Right renal cortex interstitium (tissue), 3 donors: ENCODE data around the gene CTNNB1. TPM values are rescaled to one million over a fixed set of nuclear protein-coding genes. Genes with fewer than 3 reads are reported as not detected.

ENCODE experiments used
- DNase-seq, 3 donors: peaks; one replicate each; pipeline ENCODE4 v3.0.0-alpha.2; 2013; ENCODE audit warnings: low read depth in 3 of 3, low spot score in 2 of 3
- polyA plus RNA-seq, 3 donors: library from polyadenylated mRNA; unstranded; fragments of 120-200 nt; gene quantifications; one replicate each; pipeline ENCODE4 v1.2.1, GENCODE V29; 2013; ENCODE audit not compliant: insufficient read length in 3 of 3

Gene CTNNB1
- polyA plus RNA-seq, 3 donors = 514 to 525 (median 522) TPM

DNA sequence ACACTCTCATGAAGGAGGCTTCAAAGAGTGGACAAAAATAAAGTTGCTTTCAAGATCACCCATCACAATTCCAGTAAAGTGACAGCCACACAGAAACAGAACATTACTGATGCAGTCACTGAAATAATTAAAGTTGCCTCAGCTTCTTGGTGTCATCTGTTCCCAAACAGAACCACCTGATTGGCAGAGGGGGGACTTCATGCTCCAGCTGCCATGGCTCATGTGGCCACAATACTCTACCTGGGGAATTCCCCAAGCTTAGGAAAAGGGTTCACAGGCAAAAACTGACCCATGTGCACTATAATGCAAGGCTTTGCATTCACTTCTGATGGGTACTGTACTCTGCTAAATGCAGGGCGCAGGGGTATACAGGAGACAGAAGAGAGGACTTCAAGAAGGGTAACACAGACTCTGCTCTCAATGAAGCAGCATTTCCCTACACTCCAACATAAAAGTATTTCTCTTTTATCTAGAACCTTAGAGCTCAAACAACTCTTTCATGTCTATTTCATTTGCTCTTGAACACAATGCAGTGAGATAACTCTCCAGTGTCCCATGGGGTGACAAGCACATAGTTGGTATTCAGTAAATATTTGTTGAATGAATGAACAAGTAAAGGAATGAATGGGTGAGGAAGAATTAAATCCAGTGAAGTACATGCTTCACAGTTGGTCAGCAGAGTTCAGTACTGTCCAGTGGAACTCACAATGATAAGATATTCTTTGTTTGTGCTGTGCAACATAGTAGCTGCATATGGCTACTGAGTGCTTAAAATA, 8.6 kb upstream of the CTNNB1 start:
- no peak for DNase-seq

DNA sequence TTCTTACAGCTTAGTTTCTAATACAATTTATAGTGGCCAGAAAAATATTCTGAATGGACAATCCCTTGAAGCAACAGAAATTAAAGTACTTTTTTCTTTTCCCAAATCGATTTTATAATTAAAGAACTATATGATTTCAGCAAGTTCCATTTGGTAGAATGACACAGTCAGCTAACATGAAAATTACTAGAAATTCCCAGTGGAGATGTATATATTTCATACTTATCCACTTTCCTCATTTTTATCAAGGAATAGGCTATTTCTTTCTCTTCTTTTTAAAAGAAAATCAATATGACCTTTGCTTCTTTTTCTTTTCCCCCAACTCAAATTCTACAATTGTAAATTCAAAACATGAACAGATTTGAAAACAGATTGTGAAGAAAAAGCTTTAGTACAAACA, 6.4 kb upstream of the CTNNB1 start:
- DNase-seq = no peak

DNA sequence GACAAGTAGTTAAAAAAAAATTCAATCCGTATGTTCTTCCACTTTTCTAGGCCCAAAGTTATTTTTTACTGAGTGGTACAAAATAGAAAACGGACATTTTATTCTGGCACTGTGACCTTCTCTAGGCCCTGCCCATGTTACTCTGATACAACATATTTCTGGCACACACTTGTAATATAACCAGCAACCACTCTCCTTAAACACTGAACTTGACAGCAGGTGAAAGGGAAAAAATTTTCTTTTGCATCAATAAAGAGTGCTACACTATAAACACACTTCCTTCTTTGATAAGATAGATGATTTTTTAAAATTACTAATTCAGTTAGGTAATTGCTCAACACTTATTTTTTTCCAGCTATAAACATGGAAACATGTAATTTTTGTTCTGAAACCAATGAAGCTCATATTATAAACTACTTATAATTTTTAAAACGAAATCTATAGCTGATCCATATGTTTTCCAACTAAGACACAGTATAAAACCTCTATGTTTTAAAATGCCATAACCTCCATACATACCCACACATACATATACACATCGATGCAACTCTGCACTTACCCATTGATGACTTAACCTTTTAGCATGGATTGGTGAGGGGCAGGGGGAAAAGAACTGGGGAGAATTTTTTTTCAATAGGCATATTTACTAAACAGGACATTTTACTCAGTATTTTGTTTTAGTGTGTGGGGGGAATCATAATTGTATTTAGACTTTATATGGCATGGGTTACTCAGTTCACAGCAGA, 5.3 kb upstream of the CTNNB1 start:
- no peak for DNase-seq

DNA sequence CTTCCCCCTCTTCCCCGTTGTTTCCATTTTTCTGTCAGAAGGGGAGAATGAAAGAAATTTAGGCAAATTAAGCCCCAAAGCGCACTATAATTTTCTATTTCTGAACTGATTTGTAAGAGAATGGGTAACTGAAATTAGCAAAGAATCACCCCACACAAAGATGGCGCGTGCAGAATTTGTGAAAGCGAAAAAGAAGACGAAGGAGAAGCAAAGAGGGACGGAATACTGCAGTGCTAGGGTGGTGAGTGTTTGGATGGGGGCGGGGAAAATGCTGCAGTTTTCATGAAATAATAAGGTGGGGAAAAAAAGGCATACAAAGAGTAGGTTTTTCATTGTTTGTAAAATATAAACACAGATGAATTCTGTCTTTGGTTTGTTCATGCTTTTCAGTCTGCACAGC, 4.6 kb upstream of the CTNNB1 start:
- DNase-seq = no peak

DNA sequence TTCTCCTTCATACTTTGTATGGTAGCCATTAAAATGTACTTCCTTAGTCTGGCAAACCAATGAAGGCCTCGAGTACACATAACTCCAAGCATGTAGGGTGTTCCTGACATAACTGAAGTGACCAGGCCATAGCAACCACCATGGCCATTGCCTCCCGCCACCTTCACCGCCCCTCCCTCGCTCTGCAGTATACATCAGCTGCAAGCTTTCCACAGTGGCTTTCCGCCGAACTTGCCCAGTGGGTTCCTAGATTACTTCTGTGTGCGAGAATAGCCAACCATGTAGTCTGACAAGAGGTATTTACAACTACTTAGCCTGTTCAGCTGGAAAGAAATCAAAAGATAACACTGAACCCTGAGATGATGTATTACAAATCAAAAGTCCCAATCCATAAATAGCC, 3.4 kb upstream of the CTNNB1 start:
- DNase-seq = no peak

DNA sequence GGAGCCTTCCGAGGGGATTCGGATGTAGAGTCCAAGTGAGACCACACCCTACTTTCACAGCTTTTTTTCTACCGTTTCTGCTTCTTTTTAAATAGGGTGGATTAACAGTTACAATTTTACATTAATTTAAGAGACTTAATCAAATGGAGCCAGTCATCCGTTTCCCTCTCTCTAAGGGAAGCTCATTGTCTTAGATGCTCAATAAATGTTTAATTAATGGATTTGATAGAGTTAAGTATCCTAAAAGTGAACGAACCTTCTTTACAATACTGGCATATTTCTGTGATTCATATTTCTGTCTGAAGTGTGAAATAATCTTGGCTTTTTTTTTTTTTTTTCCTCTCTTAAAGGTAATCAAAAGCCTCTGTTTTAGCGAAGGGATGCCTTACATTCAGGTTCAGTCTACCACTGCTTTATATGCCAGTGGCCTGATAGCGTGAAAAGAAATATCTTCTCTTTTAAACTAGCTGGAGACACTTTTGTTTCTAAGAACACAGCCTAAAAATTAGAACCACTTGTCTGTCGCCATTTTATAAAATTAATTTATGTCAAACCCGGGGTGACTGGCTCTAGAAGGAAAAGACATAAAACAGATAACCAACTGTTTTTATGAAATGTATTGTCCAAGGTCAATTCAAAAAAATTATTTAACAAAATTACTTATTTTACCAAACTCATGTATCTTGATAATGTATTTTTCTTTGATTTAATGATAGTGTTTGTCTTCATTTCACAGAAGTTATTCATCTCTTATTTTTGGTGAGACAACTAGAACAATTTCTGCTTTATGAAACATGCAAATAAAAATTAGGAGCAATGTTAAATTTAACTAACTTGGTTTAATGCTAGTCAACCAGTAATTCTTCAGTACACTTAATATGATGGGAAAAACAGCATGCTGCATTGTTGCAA, 2.5 kb upstream of the CTNNB1 start:
- DNase-seq = no peak

DNA sequence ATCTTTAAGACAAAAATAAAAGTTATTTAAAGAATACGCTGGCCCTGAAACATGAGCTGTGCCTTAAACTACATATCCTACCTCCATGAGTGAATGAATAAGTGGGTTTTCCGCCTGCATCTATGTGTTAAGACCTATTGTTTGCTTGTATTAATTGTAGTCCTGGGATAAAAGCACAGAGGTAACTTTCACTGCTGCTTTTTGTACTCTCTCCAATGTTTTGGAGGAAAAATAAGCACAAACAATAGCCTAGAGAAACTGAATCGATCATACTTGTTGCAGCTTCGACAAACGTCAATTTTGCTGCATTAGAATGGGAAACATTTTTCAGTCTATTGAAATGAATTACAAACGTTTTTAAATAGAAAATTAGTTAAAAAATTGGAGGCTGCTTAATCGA, 1.3 kb upstream of the CTNNB1 start:
- DNase-seq = no peak

DNA sequence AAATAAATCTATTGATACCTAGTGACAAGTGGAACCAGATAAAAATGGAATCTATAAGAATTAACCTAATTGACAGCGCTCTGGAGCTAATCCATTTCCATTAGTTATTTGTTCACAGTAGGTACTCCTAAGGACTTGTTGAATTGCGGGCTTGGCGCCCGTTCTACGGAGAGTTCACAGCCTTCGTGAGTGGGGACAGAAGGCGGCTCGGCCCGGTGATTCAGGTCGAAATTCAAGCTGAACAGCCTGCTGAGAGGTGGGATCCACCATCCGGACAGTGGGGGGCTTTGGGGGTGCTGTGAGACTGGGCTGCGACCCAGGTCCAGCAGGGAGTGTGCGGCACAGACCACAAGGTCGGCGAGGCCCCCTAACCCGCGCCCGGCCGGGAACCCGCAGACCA, 779 bp upstream of the CTNNB1 start:
- DNase-seq = no peak

DNA sequence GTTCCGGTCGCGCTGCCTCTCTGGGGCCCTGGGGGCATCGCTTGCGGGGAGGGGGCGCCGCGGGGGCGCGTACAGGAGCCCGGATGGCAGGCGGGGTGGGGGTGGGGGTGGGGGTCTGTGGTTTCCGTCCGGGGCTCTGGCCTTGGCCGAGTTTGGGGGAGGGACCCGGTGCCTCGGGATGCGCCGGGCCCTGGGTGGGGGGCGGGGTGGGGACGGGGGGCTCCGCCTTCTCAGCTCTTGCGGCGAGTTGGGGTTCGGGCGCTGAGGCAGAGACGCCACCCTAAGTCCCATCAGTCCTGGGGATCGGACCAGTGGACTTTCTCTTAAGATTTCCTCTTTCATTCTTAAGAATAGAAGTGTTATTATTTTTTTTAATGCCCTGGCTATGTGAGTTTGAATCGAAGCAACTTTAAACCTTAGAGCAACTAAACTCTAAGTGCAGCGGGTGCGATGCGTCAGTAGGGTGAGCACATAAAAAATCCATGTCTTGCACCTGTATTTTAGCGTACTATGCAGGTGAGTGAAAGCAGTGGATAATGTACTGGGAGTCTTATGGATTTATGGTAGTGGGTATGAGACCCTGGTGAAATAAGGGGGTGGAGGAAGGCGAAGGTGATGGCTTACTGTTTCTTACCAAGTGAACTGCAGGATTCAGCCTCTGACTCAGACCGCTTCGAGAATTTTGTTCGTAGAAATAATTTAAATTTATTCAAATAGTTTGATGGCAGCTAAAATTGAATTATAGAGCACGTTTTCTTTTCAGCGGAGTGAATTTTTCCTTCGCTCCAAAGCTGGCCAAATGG, 762 bp downstream of the CTNNB1 start:
- DNase-seq = no peak

DNA sequence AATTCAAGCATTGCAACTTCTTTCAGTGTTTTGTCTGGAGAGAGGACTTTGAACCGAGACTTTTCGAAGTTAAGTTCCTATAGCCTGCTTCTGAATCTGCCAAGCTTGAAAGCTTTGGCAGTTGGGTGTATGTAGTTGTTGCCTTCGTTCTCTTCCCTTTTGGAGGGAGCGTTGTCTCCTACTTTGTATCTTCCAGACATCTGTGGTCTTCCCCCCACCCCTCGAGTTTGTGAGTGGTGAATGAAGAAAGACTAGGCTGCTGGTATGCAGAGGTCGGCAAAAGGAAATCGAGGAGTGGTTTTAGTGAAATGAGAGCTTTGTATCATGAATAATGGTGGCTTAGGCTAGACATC, 1.3 kb downstream of the CTNNB1 start:
- no peak for DNase-seq

DNA sequence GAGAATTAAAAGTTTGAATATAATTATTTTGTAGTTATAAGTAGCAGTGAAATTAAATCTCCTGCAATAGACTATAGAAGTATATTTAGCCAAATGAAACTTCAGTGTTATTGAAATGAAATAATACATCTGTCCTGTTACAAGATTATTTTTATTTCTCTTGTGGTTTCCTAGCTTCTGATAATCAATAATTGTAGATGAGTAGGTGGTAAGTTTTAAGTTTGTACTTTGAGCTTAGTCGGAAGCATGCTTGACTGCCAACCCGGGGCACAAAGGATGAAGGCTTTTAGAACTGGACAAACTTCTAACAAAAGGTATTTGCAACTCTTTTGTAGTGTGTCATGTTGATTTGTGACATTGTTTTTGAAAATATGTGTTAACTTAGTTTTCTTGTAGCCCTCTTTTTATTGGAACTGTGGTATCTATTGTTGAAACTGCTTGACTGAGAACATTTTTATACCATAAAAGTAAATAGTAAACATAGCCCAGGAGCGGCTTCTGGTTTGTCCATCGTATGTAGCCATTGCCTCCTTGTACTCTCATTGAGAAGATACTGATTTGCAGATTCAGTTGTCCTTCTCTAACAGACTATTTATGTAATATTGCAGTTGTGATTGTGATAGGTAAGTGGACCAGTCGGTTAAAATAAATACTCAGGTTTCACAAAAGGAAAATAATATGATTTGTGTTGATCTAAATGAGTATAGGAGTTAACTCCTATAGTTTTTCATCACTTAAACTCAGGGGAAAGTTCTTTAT, 2.9 kb downstream of the CTNNB1 start:
- DNase-seq = no peak

DNA sequence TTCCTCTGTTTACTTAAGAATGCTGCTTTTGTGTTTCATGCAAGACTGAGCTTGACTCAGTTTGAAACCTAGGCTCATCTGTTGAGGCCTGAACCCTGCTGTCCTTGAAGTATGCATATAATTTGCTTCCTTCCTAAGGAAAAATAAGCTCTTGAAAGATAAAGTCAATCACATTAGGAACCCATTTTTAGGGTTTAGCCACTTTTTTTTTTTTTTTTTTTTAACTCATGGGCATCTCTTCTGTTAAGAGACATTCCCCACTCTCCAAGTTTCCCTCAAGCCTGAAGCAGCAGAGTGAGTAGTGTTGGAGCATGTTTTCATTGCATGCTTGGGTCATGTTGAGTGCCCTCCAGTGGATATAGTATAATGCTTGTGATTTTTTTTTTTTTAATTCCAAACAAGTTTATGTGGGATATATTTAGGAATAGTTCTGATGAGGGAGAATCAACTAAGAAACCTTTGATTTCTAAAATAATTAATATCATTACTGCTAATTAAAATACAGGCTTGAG, 3.6 kb downstream of the CTNNB1 start:
- no peak for DNase-seq

DNA sequence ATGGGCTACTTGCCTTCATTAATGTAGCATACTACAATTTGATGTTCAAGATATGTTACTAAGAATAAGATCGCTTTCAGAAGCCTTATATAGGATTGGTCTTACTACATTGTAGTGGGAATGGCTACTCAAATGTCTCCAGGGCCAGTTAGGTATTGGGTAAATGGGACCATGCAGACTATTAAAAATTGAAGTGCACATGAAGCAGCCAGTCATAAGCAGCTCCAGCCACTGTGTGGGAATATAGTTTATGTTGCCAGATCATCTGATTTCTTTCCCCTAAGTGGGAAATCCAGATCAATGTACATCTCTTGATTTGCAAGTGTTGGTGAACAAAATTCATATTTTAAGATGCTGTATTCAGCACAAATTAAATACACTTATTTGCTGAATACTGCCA, 5.1 kb downstream of the CTNNB1 start:
- DNase-seq = no peak

DNA sequence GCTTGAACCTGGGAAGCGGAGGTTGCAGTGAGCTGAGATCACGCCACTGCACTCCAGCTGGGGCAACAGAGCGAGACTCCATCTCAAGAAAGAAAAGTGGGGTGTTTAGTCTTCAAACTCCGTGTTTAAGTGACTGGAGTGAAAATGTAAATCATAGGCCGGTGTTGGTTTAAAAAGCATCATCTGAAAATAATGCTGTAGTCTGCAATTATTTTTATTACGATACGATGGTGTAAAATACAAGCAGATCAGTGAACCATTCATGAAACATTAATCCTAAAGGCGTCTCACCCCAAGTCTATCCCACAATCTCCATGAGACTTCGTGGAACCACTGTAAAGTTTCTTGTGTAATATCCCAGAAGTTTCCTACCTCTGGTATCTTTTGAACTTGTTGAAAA, 6.3 kb downstream of the CTNNB1 start:
- no peak for DNase-seq

DNA sequence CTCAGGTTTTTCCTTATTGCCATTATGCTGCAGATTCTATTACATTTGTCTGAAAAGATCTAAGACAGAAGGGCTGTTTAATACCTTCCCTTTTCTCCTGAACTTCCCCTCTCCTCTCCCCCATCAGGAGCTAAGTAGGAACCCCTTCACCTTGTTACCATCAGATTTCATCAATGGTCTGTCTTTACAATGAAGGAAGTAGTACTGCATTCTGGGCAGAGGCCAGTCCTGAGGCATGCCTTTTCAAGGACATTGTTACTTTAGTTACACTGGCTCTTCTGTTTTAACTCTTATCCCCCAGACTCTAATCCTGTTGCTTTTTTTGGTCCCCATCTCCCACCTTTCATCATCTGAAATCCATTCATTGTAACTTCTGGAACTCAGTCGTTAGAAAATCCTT, 8.1 kb downstream of the CTNNB1 start:
- DNase-seq = no peak

DNA sequence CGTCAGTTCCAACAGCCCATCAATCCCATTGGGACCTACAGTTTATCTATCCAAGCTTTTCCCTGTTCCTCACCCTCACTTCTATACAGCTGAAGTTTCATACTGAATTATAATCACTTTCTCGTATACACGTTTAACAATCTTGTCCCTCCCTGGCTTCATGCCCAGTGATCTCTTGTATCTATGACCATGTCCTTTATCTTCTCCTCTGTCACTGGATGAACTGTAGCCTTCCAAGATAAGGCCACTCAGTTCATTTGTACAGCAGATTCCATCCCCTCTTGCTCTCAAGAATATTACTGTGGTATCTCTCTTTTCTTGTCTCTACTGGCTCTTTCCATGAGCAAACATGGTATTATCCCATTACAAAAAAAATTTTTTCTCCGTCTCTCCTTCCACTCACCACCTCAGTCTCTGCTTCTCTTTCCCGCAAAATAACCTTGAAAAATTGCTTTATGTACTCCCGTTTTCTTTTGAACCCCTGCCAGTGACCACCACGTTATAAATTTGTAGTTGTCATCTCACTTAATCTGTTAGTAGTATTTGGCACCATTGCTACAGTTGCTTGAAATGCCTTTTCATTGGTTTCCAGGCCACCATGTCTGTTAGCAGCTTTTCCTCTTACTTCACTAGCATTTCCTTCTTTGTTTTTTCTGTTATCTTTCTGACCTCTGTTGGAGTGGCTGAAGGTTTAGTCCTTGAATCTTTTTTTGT, 9.4 kb downstream of the CTNNB1 start:
- DNase-seq = no peak

DNA sequence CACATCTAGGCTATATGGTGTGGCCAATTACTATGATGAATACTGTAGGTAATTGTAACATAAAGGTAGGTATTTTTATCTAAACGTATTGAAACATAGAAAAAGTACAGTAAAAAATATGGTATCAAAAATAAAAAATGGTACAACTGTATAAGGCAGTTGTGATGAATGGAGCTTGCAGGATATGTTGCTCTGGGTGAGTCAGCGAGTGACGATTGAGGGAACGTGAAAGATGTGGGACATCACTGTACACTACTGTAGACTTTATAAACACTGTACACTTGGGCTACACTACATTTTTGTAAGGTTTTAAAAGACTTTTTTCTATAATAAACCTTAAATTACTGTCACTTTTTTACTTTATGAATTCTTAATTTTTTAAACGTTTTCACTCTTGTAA, 10.3 kb downstream of the CTNNB1 start:
- no peak for DNase-seq

DNA sequence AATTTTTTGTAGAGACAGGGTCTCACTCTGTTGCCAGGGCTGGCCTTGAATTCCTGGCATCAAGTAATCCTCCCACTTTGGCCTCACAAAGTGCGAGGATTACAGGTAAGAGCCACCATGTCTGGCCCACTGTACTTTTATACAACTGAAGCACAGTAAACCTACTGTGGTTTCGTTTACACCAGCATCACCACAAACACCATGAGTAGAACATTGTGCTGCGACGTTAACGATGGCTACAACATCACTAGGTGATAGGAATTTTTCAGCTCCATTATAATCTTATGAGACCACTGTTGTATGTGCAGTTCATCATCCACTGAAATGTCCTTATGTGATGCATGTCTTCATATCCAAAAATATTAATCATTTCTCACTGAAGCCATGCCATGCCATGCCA, 11.7 kb downstream of the CTNNB1 start:
- DNase-seq = no peak

DNA sequence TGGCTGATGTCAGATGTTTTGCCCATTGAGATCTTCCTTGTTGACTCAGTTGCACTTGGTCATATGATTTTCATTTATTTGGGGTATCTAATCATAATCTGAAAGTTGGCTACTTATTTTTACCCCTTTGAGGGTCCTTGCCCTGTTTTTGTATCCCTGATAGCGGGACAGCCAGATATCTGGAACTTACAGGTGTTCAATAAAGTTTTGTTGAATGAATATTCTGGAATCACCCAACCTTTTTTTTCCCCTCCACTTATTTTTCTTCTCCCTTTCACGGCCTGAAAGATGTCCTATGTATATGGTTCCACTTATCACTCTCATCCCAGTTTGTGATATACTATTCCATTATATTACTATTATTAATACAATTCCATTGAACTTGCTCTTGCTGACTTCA, 12.8 kb downstream of the CTNNB1 start:
- DNase-seq = no peak
